SK-N-SH (cell line): ENCODE measurements around the gene CCDC169. TPM values are rescaled to one million over a fixed set of nuclear protein-coding genes. Genes with fewer than 3 reads are reported as not detected.
"Not testable (repeated sequence)": the region's sequence is repeated elsewhere in the genome, so short reads cannot be mapped to it uniquely, and the experiment has no call there.

Source experiments
- CTCF ChIA-PET: fragments of 300-600, 350-600 bp; formaldehyde crosslinking; extraction: SDS; loops from one replicate; lab custom pipeline; 2021; lab: Yijun Ruan, JAX
- POLR2A ChIA-PET: fragments of 350-600 bp; sonication (Branson Sonifier 250); formaldehyde crosslinking; extraction: SDS; loops from one replicate; lab custom pipeline; 2020; ENCODE audit warnings: antibody characterized with exemption, inconsistent platforms; lab: Yijun Ruan, JAX
- DNase-seq: peaks from one replicate; pipeline ENCODE4 v3.0.0; 2012
- H2AFZ ChIP-seq: fragments of 200-600 bp; sonication (generic); 2 replicates; pipeline ENCODE4 v1.8.1; 2016; ENCODE audit warnings: antibody characterized with exemption, mild to moderate bottlenecking, low read depth
- H3F3A ChIP-seq: fragments of 200-600 bp; sonication (generic); replicated peaks from 2 replicates; pipeline ENCODE3; 2016; ENCODE audit warnings: antibody characterized with exemption, mild to moderate bottlenecking; ENCODE audit not compliant: insufficient read depth
- H3K27ac ChIP-seq, 2 experiments: fragments of 200-500 bp in 1 of 2; fragments of 200-600 bp in 1 of 2; sonication (Bioruptor generic) in 1 of 2; sonication (generic), shearing (Covaris generic) in 1 of 2; 2 replicates each; pipeline versions ENCODE4 v1.5.1 to v1.6.1; 2014 to 2016; ENCODE audit warnings: low read depth in 2 of 2, inconsistent platforms in 1 of 2, low read length in 1 of 2, mild to moderate bottlenecking in 1 of 2, mixed read lengths in 1 of 2
- H3K27me3 ChIP-seq: fragments of 200-600 bp; sonication (generic), shearing (Covaris generic); 2 replicates; pipeline ENCODE4 v1.6.1; 2016; ENCODE audit warnings: mixed run types; ENCODE audit not compliant: insufficient read depth
- H3K36me3 ChIP-seq, 2 experiments: fragments of 200-500 bp in 1 of 2; fragments of 200-600 bp in 1 of 2; sonication (Bioruptor generic) in 1 of 2; sonication (generic) in 1 of 2; replicated peaks in 1 of 2; 2 replicates each; pipeline versions ENCODE3 to v1.5.1; 2014 to 2016; ENCODE audit warnings: low read length in 1 of 2, mild to moderate bottlenecking in 1 of 2; ENCODE audit not compliant: insufficient read depth in 2 of 2, control insufficient read depth in 1 of 2
- H3K4me1 ChIP-seq, 2 experiments: fragments of 200-500 bp in 1 of 2; fragments of 200-600 bp in 1 of 2; sonication (Bioruptor generic) in 1 of 2; sonication (generic), shearing (Covaris generic) in 1 of 2; 2 replicates each; pipeline versions ENCODE4 v1.5.1 to v1.6.1; 2014 to 2016; ENCODE audit warnings: low read depth in 1 of 2, low read length in 1 of 2, mixed run types in 1 of 2; ENCODE audit not compliant: insufficient read depth in 2 of 2, control insufficient read depth in 1 of 2
- H3K4me2 ChIP-seq: fragments of 200-600 bp; sonication (generic), shearing (Covaris generic); 2 replicates; pipeline ENCODE4 v1.6.1; 2017; ENCODE audit warnings: mixed run types
- H3K4me3 ChIP-seq, 2 experiments: fragments of 200-500 bp in 1 of 2; fragments of 200-600 bp in 1 of 2; sonication (Bioruptor generic) in 1 of 2; sonication (generic), shearing (Covaris generic) in 1 of 2; 2 replicates each; pipeline versions ENCODE4 v1.5.1 to v1.8.1; 2014 to 2016; ENCODE audit warnings: low read depth in 2 of 2, inconsistent platforms in 1 of 2, low read length in 1 of 2, mild to moderate bottlenecking in 1 of 2, mixed read lengths in 1 of 2, moderate library complexity in 1 of 2
- H3K79me2 ChIP-seq: fragments of 200-600 bp; sonication (generic); 2 replicates; pipeline ENCODE4 v1.8.1; 2017; ENCODE audit warnings: mild to moderate bottlenecking; ENCODE audit not compliant: insufficient read depth
- H3K9ac ChIP-seq: fragments of 200-600 bp; sonication (generic); 2 replicates; pipeline ENCODE4 v1.6.1; 2017; ENCODE audit warnings: mixed run types
- H3K9me2 ChIP-seq: fragments of 200-600 bp; sonication (generic); 2 replicates; pipeline ENCODE4 v1.6.1; 2017; ENCODE audit warnings: mixed run types
- H3K9me3 ChIP-seq: fragments of 200-600 bp; sonication (generic); 2 replicates; pipeline ENCODE4 v1.6.1; 2017; ENCODE audit warnings: mixed run types, mild to moderate bottlenecking, moderate library complexity
- H4K20me1 ChIP-seq: fragments of 200-600 bp; sonication (generic); 2 replicates; pipeline ENCODE4 v1.6.1; 2017; ENCODE audit warnings: mild to moderate bottlenecking, mixed run types; ENCODE audit not compliant: insufficient read depth
- CTCF ChIP-seq: fragments of 200-600 bp; sonication (generic); IDR thresholded peaks from 2 replicates; pipeline ENCODE4 v1.6.1; 2017; ENCODE audit warnings: antibody characterized with exemption, mild to moderate bottlenecking, moderate library complexity
- EP300 ChIP-seq, 2 experiments: IDR thresholded peaks; 2 replicates each; pipeline versions ENCODE4 v1.4.0 to v1.6.1; 2012; ENCODE audit warnings: borderline replicate concordance in 1 of 2, low read depth in 1 of 2, low read length in 1 of 2
- FOXJ3 ChIP-seq: sonication (generic); formaldehyde crosslinking; IDR thresholded peaks from 2 replicates; pipeline ENCODE4 v1.5.1; 2020; ENCODE audit warnings: mild to moderate bottlenecking, missing genetic modification reagents
- MAX ChIP-seq: IDR thresholded peaks from 2 replicates; pipeline ENCODE4 v1.4.0; 2012; ENCODE audit warnings: low read depth
- MEF2A ChIP-seq: IDR thresholded peaks from 2 replicates; pipeline ENCODE4 v1.4.0; 2012; ENCODE audit warnings: low read depth, borderline replicate concordance
- MXI1 ChIP-seq: IDR thresholded peaks from 2 replicates; pipeline ENCODE4 v1.6.1; 2012; ENCODE audit warnings: mild to moderate bottlenecking, low read depth, low read length, improper control_type of control experiment
- NFIC ChIP-seq: IDR thresholded peaks from 2 replicates; pipeline ENCODE4 v1.4.0; 2012; ENCODE audit warnings: borderline replicate concordance
- POLR2AphosphoS5 ChIP-seq: IDR thresholded peaks from 2 replicates; pipeline ENCODE4 v1.6.1; 2012; ENCODE audit warnings: low read depth, low read length
- RAD21 ChIP-seq: IDR thresholded peaks from 2 replicates; pipeline ENCODE4 v1.6.1; 2012; ENCODE audit warnings: mild to moderate bottlenecking, low read length
- RCOR1 ChIP-seq: fragments of 150-350 bp; IDR thresholded peaks from 2 replicates; pipeline ENCODE4 v1.6.1; 2017; ENCODE audit warnings: antibody characterized with exemption, low read length
- REST ChIP-seq: IDR thresholded peaks from 2 replicates; pipeline ENCODE4 v1.6.1; 2012; ENCODE audit warnings: mild to moderate bottlenecking, low read depth, low read length, moderate library complexity
- RXRA ChIP-seq: IDR thresholded peaks from 2 replicates; pipeline ENCODE4 v1.4.0; 2012; ENCODE audit warnings: low read depth, mild to moderate bottlenecking, borderline replicate concordance
- SIN3A ChIP-seq: IDR thresholded peaks from 2 replicates; pipeline ENCODE4 v1.6.1; 2012; ENCODE audit warnings: low read depth, mild to moderate bottlenecking, low read length, moderate library complexity, borderline replicate concordance
- SMC3 ChIP-seq: IDR thresholded peaks from 2 replicates; pipeline ENCODE4 v1.6.1; 2012; ENCODE audit warnings: low read depth, low read length, improper control_type of control experiment
- TAF1 ChIP-seq: IDR thresholded peaks from 2 replicates; pipeline ENCODE4 v1.6.1; 2012; ENCODE audit warnings: low read depth, mild to moderate bottlenecking, low read length, moderate library complexity, borderline replicate concordance
- TCF12 ChIP-seq: IDR thresholded peaks from 2 replicates; pipeline ENCODE4 v1.4.0; 2012
- TEAD4 ChIP-seq: IDR thresholded peaks from 2 replicates; pipeline ENCODE4 v1.4.0; 2012; ENCODE audit warnings: mild to moderate bottlenecking, borderline replicate concordance; ENCODE audit not compliant: insufficient read depth
- USF2 ChIP-seq: fragments of 150-350 bp; IDR thresholded peaks from 2 replicates; pipeline ENCODE4 v1.6.1; 2017; ENCODE audit warnings: antibody characterized with exemption, low read length, low read depth, borderline replicate concordance
- WGBS: methylation state at CpG from one replicate; pipeline ENCODE4 v1.1.6; 2017; ENCODE audit warnings: low lambda C conversion rate; 5-methylcytosine and 5-hydroxymethylcytosine counted together
- polyA plus RNA-seq, 3 experiments: library from polyadenylated mRNA; depleted of rRNA; stranded (reverse); fragments of >200 nt; gene quantifications; 2 replicates each; pipeline ENCODE4 v1.2.3, GENCODE V29; 2012

CCDC169 gene
- polyA plus RNA-seq, 1 of the 3 experiments (the other 2 are of a cell fraction), result 1.8 TPM

DNA sequence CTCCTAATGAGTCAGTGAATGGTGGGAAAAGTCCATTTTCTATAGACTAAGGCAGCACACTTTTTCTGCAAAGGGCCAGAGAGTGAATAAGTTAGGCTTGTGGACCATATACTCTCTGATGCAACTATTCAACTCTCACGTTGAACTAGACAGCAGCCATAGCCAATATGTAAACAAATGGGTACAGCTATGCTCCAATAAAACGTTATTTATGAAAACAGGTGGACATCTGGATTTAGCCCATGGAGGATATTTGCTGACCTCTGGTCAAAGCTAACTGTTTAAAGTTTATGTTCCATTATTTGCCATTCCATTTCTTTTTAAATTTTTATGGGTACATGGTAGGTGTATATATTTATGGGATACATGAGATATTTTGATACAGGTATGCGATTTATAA, 4.7 kb upstream of the CCDC169 start:
- ChIA-PET CTCF (interaction anchor here (1.9 kb wide), 1 partner anchor 19 kb away, joined by 7 read pairs; no protein-coding TSS in a partner anchor), POLR2A (no interaction called here)
- no peaks in the 10 kb centered on the region for H3K9me3 ChIP-seq
- no peaks in the 10 kb centered on the region for H3K36me3 ChIP-seq
- no peak overlapping the region for H3K4me2 ChIP-seq
- H2AFZ ChIP-seq, result no peak overlapping the region
- H3K4me3 ChIP-seq, result no peak overlapping the region
- H3K9ac ChIP-seq, result no peak overlapping the region
- TF ChIP-seq CTCF (no peak), MXI1 (no peak), MEF2A (no peak), TCF12 (no peak), NFIC (no peak), USF2 (no peak), SMC3 (no peak), RXRA (no peak), SIN3A (no peak), FOXJ3 (no peak), REST (no peak), RCOR1 (no peak), TEAD4 (no peak), POLR2AphosphoS5 (no peak), TAF1 (no peak), RAD21 (no peak), MAX (no peak), EP300 (IDR thresholded peaks at IDR 0.05; ENCODE audit: borderline replicate concordance in 1 of 2, low read depth in 1 of 2, low read length in 1 of 2) (no peak)
- H3K79me2 ChIP-seq, result no peaks in the 10 kb centered on the region
- no peak overlapping the region for H3K27ac ChIP-seq
- DNase-seq, result no peak
- H4K20me1 ChIP-seq, result no peaks in the 10 kb centered on the region
- H3K4me1 ChIP-seq, result peaks cover 0 to 6% of the 10 kb centered on the region in 2 experiments; a peak in 1 of 4 replicates
- no peaks in the 10 kb centered on the region for H3K27me3 ChIP-seq
- no peaks in the 10 kb centered on the region for H3K9me2 ChIP-seq
- 67% methylated on average over 3 of the region's 3 CpGs for WGBS
- H3F3A ChIP-seq, result no peaks in the 10 kb centered on the region

GRCh38 chr13:36299469-36299868, 1.9 kb upstream of the CCDC169 start:
- H3K27me3 ChIP-seq, H4K20me1 ChIP-seq, H3K9ac ChIP-seq, H2AFZ ChIP-seq, H3K9me2 ChIP-seq, H3K4me1 ChIP-seq, H3F3A ChIP-seq, H3K27ac ChIP-seq, H3K4me3 ChIP-seq, H3K4me2 ChIP-seq, H3K36me3 ChIP-seq, POLR2A ChIA-PET, H3K79me2 ChIP-seq, DNase-seq, H3K9me3 ChIP-seq: not testable (repeated sequence)
- CTCF ChIA-PET, result interaction anchor here (0.6 to 1.3 kb wide), 2 partner anchors 46 to 131 kb away, joined by 3 read pairs; partner anchors contain the start of gene SPART
- WGBS, result 57% methylated on average over 3 of the region's 3 CpGs
